Stimulated activated CD8-positive, alpha-beta memory T cell treated with anti-CD3 and anti-CD28 coated beads, Interleukin-12 subunit alpha, Interleukin-12 subunit beta, amount 100 ng/mL, for 24 hours (primary cell): ENCODE results near the gene HK1.

ENCODE experiments used
- DNase-seq: peaks from one replicate; pipeline ENCODE4 v3.0.0-alpha.2; 2020; ENCODE audit errors: extremely low read depth

Gene HK1

GRCh38 chr10:69404786-69405185, 126.5 kb downstream of the HK1 start:
- no peak for DNase-seq

DNA sequence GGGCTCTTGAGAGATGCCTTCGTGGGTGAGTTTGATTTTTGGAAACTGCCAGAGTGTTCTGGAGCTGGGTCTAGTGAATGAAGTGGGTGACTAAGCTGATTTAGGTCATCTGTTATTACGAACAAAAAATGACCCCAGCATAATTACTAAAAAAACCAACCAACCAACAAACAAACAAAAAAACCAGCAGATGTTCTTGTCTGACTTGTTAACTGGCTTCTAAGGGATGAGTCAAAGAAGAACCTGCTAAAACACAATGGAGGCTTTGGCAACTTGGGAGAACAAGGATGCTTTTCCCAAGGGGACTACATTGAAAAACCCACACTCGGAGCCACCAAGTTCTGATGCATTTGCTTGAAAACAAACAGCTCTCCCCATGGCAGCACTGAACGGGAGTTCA, 126.9 kb downstream of the HK1 start:
- DNase-seq: no peak

DNA sequence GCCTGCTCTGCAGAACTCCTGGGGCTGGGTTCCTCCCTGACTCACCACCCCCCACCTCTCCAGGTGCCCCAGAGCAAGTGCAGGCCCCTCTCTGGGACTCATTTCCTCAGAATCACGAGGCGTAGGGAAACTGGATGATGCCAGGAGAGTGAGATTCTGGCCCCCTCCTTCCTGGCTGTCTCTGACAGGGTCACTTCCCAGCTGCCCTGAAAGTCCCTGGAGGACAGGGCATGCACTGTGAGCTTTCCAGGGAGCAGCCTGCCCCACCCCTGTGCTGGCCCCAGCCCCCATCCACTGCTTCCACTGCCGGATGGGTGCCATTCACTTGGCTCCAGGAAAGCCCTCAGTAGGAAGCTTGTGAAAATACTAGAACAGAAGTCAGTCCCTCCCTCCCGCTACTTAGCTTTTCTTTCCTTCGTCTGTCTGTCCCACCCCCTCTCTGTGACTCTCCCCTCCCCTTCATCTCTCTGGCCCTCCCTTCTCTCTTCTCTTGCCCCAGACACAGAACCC, 128.1 kb downstream of the HK1 start:
- DNase-seq: no peak

DNA sequence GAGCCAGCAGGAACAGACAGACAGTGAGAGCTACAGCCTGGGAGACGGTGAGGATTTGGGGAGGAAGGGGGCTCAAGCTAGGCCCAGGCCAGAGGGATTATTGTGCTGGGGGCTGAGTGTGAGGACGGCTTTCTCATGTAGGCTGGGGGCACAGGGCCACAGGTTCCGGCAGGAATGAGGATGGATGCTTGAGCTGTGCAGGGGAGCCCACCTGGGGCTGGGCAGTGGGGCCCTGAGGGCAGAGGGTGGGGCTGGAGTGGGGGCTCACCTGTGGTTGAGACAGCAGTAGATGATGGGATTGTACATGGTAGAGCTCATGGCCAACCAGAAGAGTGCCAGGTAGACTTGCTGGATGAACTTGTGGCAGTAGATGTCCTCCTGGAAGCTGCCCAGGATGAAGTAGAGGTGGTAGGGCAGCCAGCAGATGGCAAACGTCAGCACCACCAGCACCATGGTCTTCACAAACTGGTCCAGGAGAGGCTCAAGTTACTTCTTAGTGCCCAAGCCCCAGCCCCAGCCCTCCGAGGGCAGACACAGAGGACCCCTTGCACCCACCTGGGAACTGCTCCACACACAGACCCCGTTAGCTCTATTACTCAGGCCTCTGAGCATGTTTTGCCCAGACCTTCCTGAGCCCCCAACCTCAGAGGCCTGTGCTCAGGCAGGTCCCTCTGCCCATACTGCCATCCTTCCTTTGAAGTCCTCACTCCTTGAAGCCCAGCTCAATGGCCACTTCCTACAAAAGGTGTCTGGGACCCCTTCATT, 128.7 kb downstream of the HK1 start:
- DNase-seq: no peak

- no peak for DNase-seq
Observed at GRCh38 chr10:69407621-69408301, 129.5 kb downstream of the HK1 start.

GRCh38 chr10:69408318-69409175, 130.3 kb downstream of the HK1 start:
- peak; percentile 69 for DNase-seq

GRCh38 chr10:69409176-69409495, 130.8 kb downstream of the HK1 start:
- no peak for DNase-seq

DNA sequence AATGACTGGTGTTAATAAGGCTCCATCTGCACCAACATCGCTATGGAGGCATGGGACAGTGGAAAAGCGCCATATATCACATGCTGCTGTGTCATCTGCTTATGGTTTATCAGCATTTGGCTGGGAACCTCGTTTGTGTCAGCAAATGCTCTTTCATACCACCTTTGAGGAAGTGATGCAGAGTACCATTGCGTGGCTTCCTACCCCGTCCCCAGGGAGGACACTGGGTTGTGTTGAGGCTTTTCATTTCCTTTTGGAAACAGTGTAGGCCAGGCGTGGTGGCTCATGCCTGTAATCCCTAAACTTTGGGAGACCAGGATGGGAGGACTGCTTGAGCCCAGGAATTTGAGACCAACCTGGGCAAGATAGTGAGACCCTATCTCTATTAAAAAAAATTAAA, 131.7 kb downstream of the HK1 start:
- DNase-seq: no peak

- no peak for DNase-seq
Observed at GRCh38 chr10:69410487-69410886, 132.2 kb downstream of the HK1 start.

- no peak for DNase-seq
Observed at GRCh38 chr10:69411476-69411875, 133.2 kb downstream of the HK1 start.

DNA sequence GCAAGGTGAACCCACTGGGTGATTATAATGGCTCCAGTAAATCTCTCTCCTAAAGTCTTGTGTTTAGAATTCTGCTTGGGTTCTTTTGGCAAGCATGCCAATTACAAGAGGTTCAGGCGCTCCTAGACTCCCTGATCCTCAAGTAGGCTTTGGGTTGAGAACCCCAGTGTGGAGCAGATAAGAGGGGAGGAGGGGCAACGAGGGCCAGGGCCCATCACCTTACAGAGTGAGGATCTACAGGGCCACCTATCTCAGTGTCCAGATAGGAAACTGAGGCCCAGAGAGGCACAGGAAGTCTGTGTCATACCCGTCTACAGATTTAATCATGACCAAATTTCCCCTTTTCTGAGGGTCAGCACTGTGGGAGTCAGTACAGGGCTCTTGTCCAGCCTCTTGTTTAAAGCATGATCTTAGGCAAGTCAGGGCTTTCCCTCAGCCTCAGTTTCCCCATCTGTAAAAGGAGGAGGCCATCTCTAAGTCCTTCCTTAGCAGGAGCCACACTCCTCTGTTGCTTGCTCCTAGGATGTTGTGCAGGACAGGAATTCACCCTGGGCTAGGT, 134.0 kb downstream of the HK1 start:
- DNase-seq: no peak

DNA sequence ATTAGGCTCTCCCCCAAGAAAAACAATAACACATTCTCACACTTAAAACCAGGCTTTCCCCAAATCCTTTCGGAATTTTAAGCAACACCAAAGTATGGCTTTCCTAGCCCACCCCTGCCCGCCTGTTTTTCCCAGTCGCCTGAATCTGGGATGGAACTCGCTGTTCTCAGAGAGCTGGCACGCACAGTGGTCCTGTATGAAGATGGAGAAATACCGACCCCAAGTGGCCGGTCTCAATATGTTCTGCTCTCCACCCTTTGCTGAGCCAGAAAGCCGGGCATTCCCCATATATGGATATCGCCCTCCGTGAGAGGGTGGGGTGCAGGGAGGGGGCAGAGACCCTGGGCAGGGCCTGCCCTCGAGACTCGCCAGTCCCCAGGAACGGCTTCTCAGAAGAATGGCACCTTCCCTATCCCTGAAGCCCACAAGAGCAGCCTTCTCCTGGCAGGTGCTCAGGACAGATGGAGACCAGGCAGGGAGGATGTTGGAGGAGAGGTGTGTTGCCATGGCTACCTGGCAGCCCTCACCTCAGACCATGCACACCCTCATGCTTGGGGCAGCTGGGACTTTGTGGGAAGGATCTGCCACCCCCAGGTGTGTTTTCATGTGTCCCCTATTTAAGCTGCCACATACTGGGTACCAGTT, 135.0 kb downstream of the HK1 start:
- no peak for DNase-seq

GRCh38 chr10:69414036-69415018, 136.0 kb downstream of the HK1 start:
- no peak for DNase-seq

- no peak for DNase-seq
Observed at GRCh38 chr10:69415049-69415448, 136.8 kb downstream of the HK1 start.

- no peak for DNase-seq
Observed at GRCh38 chr10:69415951-69416350, 137.7 kb downstream of the HK1 start.

GRCh38 chr10:69416695-69417094, 138.4 kb downstream of the HK1 start, which contains the start of gene TACR2:
TACR2 (minus strand) TSS chr10:69416918; CDS start chr10:69416323, 595 bp downstream.
- DNase-seq: no peak

DNA sequence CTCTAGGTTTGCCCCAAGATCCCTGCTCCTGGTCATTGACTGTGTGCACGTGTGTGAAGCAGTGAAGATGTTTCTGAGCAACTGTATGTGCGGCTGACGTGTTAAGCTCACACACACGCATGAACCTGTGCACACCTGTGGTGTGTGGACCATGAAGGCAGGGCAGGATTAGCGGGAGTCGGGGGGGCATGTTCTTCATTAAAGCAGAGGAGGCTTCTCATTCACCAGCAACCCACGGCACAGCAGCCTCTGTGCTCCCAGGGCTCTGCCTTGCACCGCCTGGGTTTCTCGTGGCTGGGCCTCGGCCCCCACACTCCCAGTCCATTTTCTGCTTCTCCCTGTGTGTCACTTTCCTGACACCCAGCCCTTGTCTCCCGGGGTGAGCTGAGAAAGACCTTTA, 139.2 kb downstream of the HK1 start:
- DNase-seq: no peak

GRCh38 chr10:69418052-69418752, 139.9 kb downstream of the HK1 start:
- DNase-seq: no peak

GRCh38 chr10:69419096-69419743, 140.9 kb downstream of the HK1 start:
- no peak for DNase-seq
